Islet precursor cell (in vitro differentiated cells): ENCODE measurements around the gene SH3BGR.
"Not testable (repeated sequence)": the region's sequence is repeated elsewhere in the genome, so short reads cannot be mapped to it uniquely, and the experiment has no call there.

ENCODE experiments used
- DNase-seq: peaks from one replicate; pipeline ENCODE4 v3.0.0-alpha.2; 2018

The SH3BGR gene

GRCh38 chr21:39518055-39518846, 66.5 kb downstream of the SH3BGR start:
- peak; percentile 82 for DNase-seq

- DNase-seq, result no peak
Measured at GRCh38 chr21:39518847-39519210, 67.1 kb downstream of the SH3BGR start.

- no peak for DNase-seq
Measured at GRCh38 chr21:39519835-39520234, 68.1 kb downstream of the SH3BGR start.

GRCh38 chr21:39523399-39523798, 71.6 kb downstream of the SH3BGR start:
- no peak for DNase-seq

- DNase-seq, result no peak
Measured at GRCh38 chr21:39523915-39524314, 72.1 kb downstream of the SH3BGR start.

GRCh38 chr21:39525129-39525528, 73.4 kb downstream of the SH3BGR start:
- DNase-seq, result no peak

GRCh38 chr21:39525601-39526000, 73.8 kb downstream of the SH3BGR start:
- DNase-seq, result no peak

GRCh38 chr21:39527067-39527595, 75.4 kb downstream of the SH3BGR start:
- no peak for DNase-seq

- DNase-seq, result no peak
Measured at GRCh38 chr21:39527664-39528381, 76.1 kb downstream of the SH3BGR start.

GRCh38 chr21:39529026-39529425, 77.3 kb downstream of the SH3BGR start:
- peak; percentile 61 for DNase-seq

GRCh38 chr21:39531064-39531463, 79.3 kb downstream of the SH3BGR start:
- no peak for DNase-seq

GRCh38 chr21:39531840-39532239, 80.1 kb downstream of the SH3BGR start:
- no peak for DNase-seq

GRCh38 chr21:39533545-39534380, 82.0 kb downstream of the SH3BGR start:
- DNase-seq, result no peak

GRCh38 chr21:39535646-39536437, 84.1 kb downstream of the SH3BGR start:
- DNase-seq, result no peak

- no peak for DNase-seq
Measured at GRCh38 chr21:39536835-39537234, 85.1 kb downstream of the SH3BGR start.

- DNase-seq, result no peak
Measured at GRCh38 chr21:39537571-39537970, 85.8 kb downstream of the SH3BGR start.

GRCh38 chr21:39538453-39539042, 86.8 kb downstream of the SH3BGR start:
- DNase-seq, result no peak

GRCh38 chr21:39540367-39540766, 88.6 kb downstream of the SH3BGR start:
- not testable (repeated sequence) for DNase-seq

GRCh38 chr21:39542736-39543135, 91.0 kb downstream of the SH3BGR start:
- no peak for DNase-seq

- DNase-seq, result no peak
Measured at GRCh38 chr21:39546522-39546921, 94.8 kb downstream of the SH3BGR start.

GRCh38 chr21:39552856-39553255, 101.1 kb downstream of the SH3BGR start:
- DNase-seq, result no peak

- no peak for DNase-seq
Measured at GRCh38 chr21:39553331-39553730, 101.6 kb downstream of the SH3BGR start.
